AG04449 (cell line): ENCODE results near the gene AQP3.

Source experiments
- CTCF ChIA-PET: fragments of 350-600 bp; formaldehyde crosslinking; extraction: SDS; loops from one replicate; lab custom pipeline; 2021; ENCODE audit warnings: antibody characterized with exemption; lab: Yijun Ruan, JAX
- POLR2A ChIA-PET: fragments of 400-600, 350-600 bp; formaldehyde crosslinking; extraction: SDS; loops from one replicate; lab custom pipeline; 2020; ENCODE audit warnings: antibody characterized with exemption, inconsistent platforms; lab: Yijun Ruan, JAX
- DNase-seq: peaks from one replicate; pipeline ENCODE4 v3.0.0-alpha.2; 2010; ENCODE audit warnings: low read depth, low spot score
- H3K4me3 ChIP-seq: 2 replicates; pipeline ENCODE4 v1.5.1; 2011; ENCODE audit warnings: low read depth, mild to moderate bottlenecking, control low read depth, low read length
- TF ChIP-seq, protein P1 (sequence below): IDR thresholded peaks from one replicate; pipeline ENCODE4 v1.5.1; 2011; ENCODE audit warnings: mild to moderate bottlenecking, moderate library complexity, low read length, control low read depth, inconsistent platforms; ENCODE audit not compliant: insufficient read depth; ENCODE audit errors: missing control alignments

The AQP3 gene

DNA sequence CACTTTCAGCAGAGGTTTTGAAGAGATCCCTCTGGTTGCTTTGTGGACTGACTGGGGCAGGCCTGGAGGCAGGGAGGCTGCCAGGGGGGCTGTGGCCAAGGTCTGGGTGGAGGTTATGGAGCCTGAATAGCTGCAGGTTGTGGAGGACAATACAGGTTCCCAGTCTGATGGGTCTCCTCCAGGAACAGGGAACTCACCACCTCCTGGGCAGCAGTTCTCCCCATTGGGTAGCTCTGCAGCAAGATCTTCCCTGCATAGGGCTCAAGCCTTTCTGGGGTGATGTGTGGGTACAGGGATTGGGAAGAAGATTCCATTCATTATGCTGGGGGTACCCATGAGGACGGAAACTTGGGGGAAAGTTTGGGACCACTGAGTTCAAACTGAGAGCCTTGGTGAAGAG lies 6.8 kb downstream of the AQP3 start:
- TF ChIP-seq, protein P1, sequence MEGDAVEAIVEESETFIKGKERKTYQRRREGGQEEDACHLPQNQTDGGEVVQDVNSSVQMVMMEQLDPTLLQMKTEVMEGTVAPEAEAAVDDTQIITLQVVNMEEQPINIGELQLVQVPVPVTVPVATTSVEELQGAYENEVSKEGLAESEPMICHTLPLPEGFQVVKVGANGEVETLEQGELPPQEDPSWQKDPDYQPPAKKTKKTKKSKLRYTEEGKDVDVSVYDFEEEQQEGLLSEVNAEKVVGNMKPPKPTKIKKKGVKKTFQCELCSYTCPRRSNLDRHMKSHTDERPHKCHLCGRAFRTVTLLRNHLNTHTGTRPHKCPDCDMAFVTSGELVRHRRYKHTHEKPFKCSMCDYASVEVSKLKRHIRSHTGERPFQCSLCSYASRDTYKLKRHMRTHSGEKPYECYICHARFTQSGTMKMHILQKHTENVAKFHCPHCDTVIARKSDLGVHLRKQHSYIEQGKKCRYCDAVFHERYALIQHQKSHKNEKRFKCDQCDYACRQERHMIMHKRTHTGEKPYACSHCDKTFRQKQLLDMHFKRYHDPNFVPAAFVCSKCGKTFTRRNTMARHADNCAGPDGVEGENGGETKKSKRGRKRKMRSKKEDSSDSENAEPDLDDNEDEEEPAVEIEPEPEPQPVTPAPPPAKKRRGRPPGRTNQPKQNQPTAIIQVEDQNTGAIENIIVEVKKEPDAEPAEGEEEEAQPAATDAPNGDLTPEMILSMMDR: no peak
- H3K4me3 ChIP-seq: no peak overlapping the region
- CTCF ChIA-PET: interaction anchor here (1.2 to 7.1 kb wide), 5 partner anchors 11 to 153 kb away, joined by 3 to 81 read pairs (median 5); no protein-coding TSS in a partner anchor
- DNase-seq: no peak
- POLR2A ChIA-PET: no interaction called here

DNA sequence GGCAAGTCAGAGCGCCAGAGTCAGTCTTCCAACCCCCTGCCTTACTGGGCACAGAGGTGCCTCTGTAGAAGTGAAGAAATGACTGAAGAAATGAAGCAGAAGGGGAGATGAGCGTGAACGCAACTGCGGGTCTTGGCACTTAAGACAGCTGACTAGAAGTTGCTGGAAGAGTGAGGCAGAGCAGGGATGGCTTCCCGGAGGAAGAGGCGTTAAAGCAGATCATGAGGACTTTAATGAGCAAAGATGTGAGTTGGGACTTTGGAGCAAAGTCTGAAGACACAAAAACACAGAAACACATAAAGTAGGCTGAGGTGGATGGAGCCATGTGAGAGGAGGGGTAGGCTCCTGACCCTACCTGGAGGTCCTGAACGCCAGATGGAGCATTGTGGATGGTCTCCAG lies 7.2 kb downstream of the AQP3 start:
- no peak overlapping the region for H3K4me3 ChIP-seq
- TF ChIP-seq, protein P1: no peak
- CTCF ChIA-PET: interaction anchor here (1.2 to 7.1 kb wide), 4 partner anchors 8 to 65 kb away, joined by 3 to 81 read pairs (median 9); partner anchors contain the start of gene AQP3
- DNase-seq: no peak
- POLR2A ChIA-PET: no interaction called here

DNA sequence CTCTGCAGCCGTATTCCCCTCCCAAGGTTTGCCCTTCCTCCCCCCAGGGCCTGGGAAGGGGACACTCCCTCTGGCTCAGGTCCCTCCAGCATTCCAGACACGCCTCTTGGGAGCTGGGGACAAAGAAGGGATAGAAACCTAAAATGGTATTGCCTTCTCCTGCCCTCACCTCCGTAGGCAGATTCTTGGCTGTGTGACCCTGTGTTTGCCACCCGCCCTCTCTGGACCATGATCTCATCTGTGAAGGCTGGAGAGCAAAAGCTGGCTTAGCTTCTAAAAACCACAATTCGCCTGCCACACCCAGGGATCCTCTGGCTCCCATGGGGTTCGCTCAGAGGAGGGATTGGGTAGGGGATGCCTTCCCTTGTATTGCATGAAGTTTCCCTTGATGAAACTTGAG lies 7.7 kb downstream of the AQP3 start:
- DNase-seq: no peak
- H3K4me3 ChIP-seq: no peak overlapping the region
- ChIA-PET CTCF (interaction anchor here (0.6 to 7.1 kb wide), 6 partner anchors 8 to 65 kb away, joined by 3 to 81 read pairs (median 4); partner anchors contain the start of gene AQP3), POLR2A (no interaction called here)
- TF ChIP-seq, protein P1: no peak

DNA sequence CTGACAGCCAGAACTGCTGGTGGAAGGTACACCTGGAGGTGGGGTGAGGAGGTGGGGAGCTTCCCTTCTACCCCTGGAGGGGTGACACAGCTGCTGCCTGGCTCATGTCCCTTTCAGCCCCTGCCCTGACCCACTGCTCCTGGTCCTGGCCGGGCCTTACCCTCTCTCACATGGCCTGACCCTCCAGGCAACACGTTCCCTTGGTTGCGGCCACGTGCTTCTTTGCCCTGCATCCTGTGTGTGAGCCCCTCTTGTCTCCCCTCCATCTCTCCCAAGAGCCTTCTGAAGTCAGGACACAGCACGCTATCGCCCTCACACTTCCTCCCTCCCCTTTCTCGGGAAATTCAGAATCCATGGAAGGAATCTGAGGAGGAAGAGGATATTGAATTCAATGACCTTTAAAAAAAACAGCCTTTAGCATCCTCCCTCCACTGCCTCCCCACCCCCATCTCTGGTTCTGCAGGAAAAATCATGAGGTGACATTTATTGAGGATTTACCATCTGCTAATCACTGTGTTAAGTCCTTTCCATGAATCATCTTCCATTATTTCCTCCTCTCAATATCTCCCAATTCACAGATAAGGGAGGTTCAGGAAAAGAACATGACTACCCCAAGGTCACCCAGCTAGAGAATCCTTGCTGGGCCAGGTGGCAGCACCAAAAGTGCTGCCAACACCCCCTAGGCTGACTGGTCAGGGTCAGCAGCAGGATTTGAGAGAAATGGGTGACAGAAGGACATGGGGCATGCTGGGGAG lies 8.3 kb downstream of the AQP3 start:
- ChIA-PET POLR2A (no interaction called here), CTCF (interaction anchor here (0.6 to 7.1 kb wide), 5 partner anchors 9 to 63 kb away, joined by 3 to 81 read pairs (median 3); partner anchors contain the start of gene AQP3)

DNA sequence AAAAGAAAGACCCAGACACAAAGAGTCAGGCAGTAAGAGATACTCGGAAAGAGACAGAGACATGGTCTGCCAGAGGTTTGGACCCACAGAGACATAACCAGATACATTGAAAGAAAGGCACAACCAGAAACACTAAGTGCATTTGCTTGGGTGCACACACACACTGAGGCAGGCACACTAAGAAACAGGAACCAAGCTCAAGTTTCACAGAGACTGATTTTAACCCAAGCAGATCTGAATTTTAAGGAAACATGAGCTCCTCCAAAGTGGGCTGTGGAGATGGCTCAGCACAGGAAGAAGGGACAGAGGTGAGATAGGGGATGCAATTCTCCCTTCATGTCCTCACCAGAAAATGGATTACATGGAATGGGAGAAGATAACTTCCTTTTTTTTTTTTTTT lies 9.5 kb downstream of the AQP3 start:
- TF ChIP-seq, protein P1: no peak
- no peak overlapping the region for H3K4me3 ChIP-seq
- ChIA-PET CTCF (interaction anchor here (1.5 to 7.1 kb wide), 4 partner anchors 10 to 62 kb away, joined by 3 to 81 read pairs (median 9); partner anchors contain the start of gene AQP3), POLR2A (no interaction called here)
- DNase-seq: no peak

More for the DNA sequence above, 8.3 kb downstream of the AQP3 start:
- no peak for DNase-seq
- no peak overlapping the region for H3K4me3 ChIP-seq
- TF ChIP-seq, protein P1: no peak

DNA sequence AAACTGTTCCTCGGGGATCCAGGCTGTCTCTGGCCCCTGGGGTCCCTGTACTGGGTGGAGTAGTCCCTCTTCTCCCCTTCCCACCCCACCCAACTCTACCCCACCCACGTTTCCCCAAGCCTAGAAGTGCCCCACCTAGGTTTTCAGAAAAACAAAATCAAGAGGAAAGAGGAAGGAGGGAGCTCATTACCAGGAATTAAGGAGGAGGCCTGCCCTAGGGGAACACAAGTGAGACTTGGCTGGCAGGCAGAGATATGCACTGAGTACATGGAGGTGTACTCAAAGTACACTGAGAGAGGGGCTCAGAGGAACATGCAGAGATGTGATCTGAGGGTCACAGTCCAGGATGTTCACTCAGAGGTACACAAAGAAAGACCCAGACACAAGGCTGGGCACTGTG lies 10.2 kb downstream of the AQP3 start:
- no peak for DNase-seq
- TF ChIP-seq, protein P1: no peak
- POLR2A ChIA-PET: no interaction called here
- CTCF ChIA-PET: interaction anchor here (2.0 to 7.1 kb wide), 3 partner anchors 11 to 22 kb away, joined by 6 to 81 read pairs (median 12); partner anchors contain the start of gene AQP3
- no peak overlapping the region for H3K4me3 ChIP-seq
